ENCODE data around the gene PTPRE.

PTPRE gene

GRCh38 chr10:127951861-127952574 lies 45.1 kb downstream of the PTPRE start:
- FAIRE-seq, result no peak
- DNase-seq (ENCODE audit: insufficient read length, low spot score), result no peak
- no peak for TF ChIP-seq CTCF (IDR thresholded peaks at IDR 0.05; ENCODE audit: insufficient read depth, missing control alignments)

- DNase-seq (ENCODE audit: insufficient read length, low spot score) (no peak), FAIRE-seq (no peak)
- TF ChIP-seq CTCF (IDR thresholded peaks at IDR 0.05; ENCODE audit: insufficient read depth, missing control alignments), result no peak
Measured at GRCh38 chr10:127952575-127952869, 45.6 kb downstream of the PTPRE start.

GRCh38 chr10:127952918-127953317 lies 46.0 kb downstream of the PTPRE start:
- no peak for DNase-seq (ENCODE audit: insufficient read length, low spot score)
- no peak for TF ChIP-seq CTCF (IDR thresholded peaks at IDR 0.05; ENCODE audit: insufficient read depth, missing control alignments)

GRCh38 chr10:127953876-127954275 lies 47.0 kb downstream of the PTPRE start:
- no peak for TF ChIP-seq CTCF (IDR thresholded peaks at IDR 0.05; ENCODE audit: insufficient read depth, missing control alignments)
- DNase-seq (ENCODE audit: insufficient read length, low spot score), result no peak
- FAIRE-seq, result no peak

More at GRCh38 chr10:127952918-127953317, 46.0 kb downstream of the PTPRE start:
- no peak for FAIRE-seq

GRCh38 chr10:127959428-127959827 lies 52.5 kb downstream of the PTPRE start:
- no peak for FAIRE-seq
- no peak for DNase-seq (ENCODE audit: insufficient read length, low spot score)

GRCh38 chr10:127961071-127961470 lies 54.2 kb downstream of the PTPRE start:
- no peak for DNase-seq (ENCODE audit: insufficient read length, low spot score)
- no peak for FAIRE-seq
- no peak for TF ChIP-seq CTCF (IDR thresholded peaks at IDR 0.05; ENCODE audit: insufficient read depth, missing control alignments)

More at GRCh38 chr10:127959428-127959827, 52.5 kb downstream of the PTPRE start:
- no peak for TF ChIP-seq CTCF (IDR thresholded peaks at IDR 0.05; ENCODE audit: insufficient read depth, missing control alignments)

- FAIRE-seq (no peak), DNase-seq (ENCODE audit: insufficient read length, low spot score) (no peak)
- TF ChIP-seq CTCF (IDR thresholded peaks at IDR 0.05; ENCODE audit: insufficient read depth, missing control alignments), result no peak
Measured at GRCh38 chr10:127962205-127962604, 55.3 kb downstream of the PTPRE start.
